G401 (cell line): Measurements from ENCODE around the gene CAPZA1. TPM values are rescaled to one million over a fixed set of nuclear protein-coding genes. Genes with fewer than 3 reads are reported as not detected.

ENCODE experiments used
- DNase-seq: peaks from one replicate; pipeline ENCODE4 v3.0.0-alpha.2; 2015; ENCODE audit warnings: low spot score
- in situ Hi-C: cut with HindIII; loops from 2 replicates; pipeline ENCODE4 v1.10.0; 2016; ENCODE audit warnings: low sequenced_read_pairs, mixed read lengths
- total RNA-seq: library from RNA; depleted of rRNA; stranded (reverse); fragments of >200 nt; shearing (Covaris generic); gene quantifications from 2 replicates; pipeline ENCODE4 v1.2.3, GENCODE V29; 2014

Gene CAPZA1
- total RNA-seq, 1 experiment from 2014 or later: 371 TPM

DNA sequence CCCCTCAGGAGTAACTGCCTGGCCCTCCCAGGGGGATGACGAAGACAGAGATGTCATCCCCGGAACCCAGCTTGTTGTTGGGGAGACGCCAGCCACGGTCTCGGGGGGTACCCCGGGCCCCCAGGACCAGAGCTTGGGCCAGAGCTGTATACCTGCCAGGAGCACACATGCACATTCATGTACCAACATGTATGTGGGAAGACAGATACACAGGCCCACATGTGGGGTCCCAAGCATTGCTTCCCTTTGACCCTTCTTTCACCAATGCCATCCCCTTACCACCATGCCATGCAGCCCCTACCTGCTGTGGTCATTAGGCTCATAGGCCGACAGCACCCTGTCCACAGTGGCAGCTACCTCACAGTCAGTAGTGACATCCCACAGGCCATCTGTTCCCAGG, 90.5 kb downstream of the CAPZA1 start:
- no peak for DNase-seq
- in situ Hi-C loops: no loop called here

DNA sequence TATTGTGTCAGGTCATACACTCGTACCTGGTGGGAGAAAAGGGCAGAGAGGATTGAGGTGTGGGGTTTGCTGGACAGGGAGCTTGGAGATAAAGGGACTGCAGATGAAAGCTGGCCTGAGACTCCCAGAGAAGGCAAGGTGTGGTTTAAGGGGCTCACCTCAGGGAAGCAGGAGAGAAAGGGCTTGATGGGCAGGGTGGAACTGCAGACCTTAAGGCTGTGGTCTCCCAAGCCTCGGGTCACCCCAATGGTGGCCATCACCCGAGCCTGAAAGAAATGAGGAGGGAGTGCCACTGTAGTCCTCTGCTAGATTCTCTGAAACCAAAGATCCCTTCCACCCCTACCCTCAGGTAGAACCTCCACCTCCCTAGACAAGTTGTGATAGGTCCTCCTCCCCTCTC, 91.0 kb downstream of the CAPZA1 start:
- DNase-seq: no peak
- in situ Hi-C loops: no loop called here

DNA sequence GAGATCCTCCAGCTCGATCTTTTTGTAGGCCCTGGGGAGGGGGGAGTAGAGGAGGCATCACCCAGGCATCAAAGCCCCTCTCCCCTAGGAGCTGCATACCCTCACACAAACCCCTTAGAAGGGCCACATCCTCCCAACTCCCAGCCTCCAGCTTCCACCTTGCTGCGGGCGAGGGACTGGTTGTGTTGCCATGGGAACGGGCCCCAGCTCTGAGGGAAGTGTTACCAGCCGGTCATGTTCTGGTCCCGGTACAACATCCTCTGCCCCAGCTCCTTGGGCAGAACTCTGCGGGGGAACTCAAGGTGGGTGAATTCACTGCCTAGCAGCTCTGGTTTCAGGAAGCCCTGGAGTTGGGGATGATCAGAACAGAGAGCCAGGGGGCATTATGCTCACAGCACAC, 91.4 kb downstream of the CAPZA1 start:
- in situ Hi-C loops: no loop called here
- DNase-seq: no peak

DNA sequence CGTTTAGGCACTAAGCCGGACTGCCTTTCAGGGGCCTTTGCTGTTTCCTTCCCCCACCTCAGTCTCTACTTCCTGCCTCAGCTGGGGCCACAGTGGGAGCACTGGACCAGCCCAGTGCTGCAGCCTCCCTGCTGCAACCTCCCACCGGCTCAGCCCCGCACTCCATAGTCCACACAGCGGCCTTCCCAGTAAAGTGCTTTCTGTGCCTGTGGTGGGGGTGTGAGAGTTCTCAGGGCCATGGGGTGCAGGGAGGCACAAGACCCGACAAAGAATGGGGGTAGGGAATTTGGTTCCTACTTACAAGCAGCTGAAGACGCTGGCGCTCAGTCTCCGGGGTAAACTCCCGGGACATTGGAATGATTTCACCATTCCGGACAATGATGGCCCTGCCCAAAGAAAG, 92.0 kb downstream of the CAPZA1 start:
- DNase-seq: no peak
- in situ Hi-C loops: no loop called here

DNA sequence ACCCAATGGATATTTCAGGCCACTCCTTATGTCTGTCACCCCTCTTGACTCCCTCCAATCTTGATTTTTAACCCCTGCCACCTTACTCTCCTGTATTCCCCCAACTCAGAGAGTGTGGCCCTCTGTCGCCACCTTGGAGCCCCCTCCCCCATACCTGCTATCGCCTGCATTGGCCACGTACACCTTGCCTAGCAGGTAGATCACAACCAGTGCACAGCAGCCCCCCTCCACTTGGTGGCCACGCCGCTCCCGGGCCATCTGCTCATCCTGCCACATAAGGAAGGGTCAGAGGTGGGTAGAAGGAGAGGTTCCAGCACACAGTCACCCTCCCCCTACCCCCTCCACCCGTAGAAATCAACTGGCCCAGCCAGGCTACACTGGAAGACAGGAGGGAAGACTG, 92.6 kb downstream of the CAPZA1 start:
- DNase-seq: no peak
- in situ Hi-C loops: no loop called here

DNA sequence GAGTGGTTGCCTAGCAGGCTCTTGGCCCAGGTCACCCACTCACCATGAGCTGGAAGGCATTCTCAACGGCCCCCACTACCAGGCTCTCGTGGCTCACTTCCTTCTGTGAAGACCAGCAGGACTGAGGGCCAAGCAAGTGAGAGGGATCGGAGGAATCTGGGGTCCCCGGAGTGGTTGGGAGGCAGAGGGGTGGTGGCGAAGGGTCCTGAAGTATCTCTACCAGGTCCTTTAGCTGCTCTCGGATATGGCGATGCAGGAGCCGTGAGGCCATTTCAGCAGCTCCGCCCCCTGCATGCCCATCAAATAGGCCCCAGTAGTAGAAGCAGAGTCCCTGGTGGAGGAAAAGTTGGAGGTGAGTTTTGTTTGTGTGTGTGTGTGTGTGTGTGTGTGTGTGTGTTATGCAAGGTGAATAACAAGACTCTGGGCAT, 93.1 kb downstream of the CAPZA1 start:
- DNase-seq: no peak
- in situ Hi-C loops: no loop called here

DNA sequence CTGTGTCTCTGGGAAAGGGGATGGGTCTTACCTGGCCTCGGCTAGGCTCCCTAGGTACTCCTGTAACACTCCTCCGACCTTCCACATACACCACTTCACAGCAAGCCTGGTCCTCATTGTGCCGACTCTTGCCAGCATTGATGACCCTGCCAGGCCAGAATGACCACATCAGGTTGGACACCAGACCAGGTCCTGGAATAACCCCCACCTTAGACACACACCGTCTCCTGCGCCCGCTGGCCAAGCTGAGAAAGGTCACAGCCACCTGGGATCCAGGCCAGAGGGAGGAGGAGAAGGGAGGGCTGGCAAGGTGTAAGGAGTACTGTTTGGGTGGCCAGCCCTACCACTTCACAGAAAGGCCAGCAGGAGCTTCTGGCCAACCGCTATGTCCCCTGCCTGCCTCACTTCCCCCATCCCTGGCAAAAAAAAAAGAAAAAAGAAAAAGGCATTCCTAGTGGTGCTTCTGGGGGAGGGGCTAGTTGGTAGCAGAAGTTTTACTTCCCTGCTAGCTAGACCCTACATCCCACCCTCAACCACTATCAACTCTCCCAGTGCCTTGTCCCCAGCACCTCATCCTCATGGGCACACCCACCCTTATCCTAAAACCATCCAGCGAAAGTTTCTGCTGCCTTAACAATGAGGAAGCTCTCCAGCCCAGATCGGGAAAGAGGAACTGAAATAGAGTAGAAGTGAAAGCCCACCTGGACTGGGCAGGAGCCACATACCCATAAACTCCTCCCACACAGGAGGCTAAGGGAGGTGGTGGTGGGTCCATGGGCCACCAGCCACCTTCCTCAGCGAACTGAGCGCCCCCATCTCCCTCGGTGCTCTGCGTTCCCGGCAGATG, 94.1 kb downstream of the CAPZA1 start:
- DNase-seq: no peak
- in situ Hi-C loops: no loop called here

DNA sequence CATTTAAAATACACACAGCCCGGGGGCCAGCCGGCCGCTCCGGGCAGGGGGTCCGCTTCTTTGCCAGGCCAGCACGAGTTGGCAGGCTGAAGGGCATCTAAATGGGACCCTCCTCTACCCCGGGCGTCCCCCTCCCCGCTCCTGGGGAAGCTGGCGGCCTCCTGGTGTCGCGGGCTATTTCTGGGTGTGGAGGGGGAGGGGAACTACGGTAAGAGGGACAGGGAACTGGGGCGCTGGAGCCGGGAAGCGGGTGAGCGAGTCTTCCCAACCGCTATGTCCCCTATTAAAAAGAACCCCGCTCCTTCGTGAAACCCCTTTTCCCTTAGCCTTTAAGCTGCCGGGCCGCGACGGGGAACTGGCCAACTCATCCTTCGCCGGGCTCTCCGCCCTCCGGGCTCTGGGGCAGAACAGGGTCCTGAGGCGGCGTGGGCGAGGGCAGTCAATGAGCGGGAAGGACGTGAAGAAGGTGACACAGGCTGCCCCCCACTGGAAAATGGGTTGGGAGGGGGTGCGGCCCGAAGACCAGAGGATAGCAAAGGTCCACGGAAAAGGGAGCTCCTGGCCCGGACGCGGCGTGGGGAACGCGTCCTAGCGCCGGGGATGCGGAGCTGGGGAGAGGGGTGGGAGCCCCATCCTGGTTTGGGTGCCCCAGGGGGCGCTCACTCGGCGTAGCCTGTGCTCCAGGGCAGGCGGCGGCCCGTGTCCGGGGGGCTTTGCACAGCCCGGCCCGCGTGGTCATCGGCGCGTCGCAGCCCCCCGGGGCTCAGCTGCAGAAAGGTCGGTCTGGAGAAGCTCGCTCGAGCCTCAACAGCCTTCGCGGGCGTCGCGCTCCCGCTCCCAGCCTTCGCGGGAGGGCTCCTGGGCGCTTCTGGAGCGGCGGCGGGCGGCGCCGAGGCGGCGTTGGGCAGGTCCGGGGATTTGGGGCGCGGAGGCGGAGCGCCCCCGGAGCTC, 95.0 kb downstream of the CAPZA1 start:
- peak; percentile 35 for DNase-seq
- in situ Hi-C loops: loop anchor here (5.0 kb wide), 1 partner anchor 83 kb away; no protein-coding TSS in a partner anchor

DNA sequence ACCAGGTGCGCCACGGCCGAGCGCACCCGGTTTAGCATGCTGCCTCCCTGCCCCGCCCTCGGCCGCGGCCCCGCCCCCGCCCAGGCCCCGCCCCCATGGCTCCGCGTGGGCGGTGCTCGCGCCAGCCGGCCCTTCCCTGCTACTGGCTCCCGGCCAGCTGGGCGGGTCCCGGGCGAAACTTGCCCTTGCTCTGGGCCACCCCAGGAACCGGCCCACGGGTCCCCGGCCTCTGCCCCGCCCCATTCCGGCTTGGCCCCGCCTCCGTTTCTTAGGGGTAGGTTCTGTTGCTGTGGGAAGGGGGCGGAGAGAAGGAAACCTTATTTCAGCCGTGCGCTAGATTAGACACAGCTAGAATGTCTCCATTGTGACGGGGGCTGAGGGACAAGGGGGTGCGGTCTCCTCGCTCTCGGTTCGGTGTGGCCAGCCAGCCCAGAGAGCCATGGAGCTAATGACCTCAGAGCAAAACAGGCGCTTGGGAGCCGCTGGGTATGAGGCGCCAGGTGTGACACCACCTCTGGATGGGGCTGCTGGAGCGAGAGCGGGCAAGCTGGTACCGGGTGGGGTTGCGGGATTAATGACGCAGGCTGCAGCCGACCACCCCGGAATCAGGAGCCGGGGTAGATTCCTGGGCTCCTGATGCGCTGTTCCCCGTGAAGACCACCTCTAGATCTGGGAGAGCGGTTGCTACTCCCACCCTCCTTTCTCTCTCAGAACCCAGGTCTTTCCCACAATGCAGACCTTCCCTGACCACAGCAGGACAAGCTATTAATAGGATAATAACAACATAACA, 95.8 kb downstream of the CAPZA1 start, which contains the start of gene PPM1J:
Gene PPM1J (minus strand): TSS at position 69 of the 790 bp plus-strand sequence. CDS start 31 bp downstream, at position 38.
- in situ Hi-C loops: loop anchor here (5.0 kb wide), 1 partner anchor 82 kb away; no protein-coding TSS in a partner anchor
- DNase-seq: peak; percentile 79

DNA sequence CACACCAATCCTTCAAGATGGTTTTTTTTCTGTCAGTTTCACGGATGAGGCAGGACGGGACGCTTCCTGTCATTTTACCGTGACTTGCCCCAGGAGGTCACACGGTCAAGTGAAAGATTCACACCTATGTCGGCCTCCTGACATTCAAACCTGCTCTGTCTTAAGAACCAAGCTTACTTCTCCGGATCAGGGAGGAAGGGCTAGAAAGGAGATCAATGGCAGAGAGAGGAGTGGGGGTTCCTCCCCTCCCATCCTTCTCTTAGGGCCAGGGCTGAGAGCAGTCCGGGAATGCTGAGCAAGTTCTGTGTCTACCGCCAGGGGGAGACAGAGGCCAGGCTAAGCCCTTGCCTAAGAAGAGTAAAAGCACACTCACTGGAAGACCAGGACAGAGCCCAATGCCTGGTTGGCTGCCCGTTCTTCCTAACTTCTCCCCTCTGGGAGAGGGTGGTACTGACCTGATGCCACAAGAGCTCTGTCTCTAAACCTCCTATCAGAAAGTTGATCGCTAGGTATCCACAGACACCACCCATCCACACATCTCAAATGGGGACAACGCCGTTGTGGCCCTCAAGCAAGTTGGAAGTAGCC, 96.6 kb downstream of the CAPZA1 start:
- in situ Hi-C loops: loop anchor here (5.0 kb wide), 1 partner anchor 81 kb away; no protein-coding TSS in a partner anchor
- peak; percentile 96 for DNase-seq

DNA sequence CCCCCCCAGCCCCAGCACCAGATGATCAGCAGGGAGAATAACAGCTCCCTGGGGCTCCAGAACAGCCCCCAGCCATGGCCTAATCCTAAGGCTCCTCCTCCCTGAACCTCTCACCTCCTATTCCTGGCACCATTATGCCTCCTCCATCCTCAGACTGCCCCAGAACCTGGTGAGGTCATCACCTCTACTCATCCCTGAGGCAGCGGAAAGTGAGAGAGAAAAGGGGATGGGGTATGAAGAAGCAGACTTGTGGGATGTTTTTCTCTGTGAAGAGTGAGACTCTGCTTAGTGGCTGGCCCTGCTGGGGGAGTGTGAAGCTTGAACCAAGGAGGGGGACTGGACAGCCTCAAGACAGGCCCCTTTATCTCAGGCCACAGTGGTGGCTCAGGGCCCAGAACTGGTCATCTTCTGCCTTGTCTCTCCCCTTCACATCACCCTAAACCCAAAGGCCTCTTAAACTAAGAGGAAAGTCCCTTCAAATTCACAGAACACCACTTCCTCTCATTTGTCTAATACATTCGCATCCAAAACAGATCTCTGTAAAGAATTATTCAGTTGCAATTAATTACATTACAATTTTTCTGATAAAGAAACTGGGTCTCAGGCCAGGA, 97.7 kb downstream of the CAPZA1 start:
- in situ Hi-C loops: loop anchor here (5.0 kb wide), 1 partner anchor 80 kb away; no protein-coding TSS in a partner anchor
- DNase-seq: no peak

DNA sequence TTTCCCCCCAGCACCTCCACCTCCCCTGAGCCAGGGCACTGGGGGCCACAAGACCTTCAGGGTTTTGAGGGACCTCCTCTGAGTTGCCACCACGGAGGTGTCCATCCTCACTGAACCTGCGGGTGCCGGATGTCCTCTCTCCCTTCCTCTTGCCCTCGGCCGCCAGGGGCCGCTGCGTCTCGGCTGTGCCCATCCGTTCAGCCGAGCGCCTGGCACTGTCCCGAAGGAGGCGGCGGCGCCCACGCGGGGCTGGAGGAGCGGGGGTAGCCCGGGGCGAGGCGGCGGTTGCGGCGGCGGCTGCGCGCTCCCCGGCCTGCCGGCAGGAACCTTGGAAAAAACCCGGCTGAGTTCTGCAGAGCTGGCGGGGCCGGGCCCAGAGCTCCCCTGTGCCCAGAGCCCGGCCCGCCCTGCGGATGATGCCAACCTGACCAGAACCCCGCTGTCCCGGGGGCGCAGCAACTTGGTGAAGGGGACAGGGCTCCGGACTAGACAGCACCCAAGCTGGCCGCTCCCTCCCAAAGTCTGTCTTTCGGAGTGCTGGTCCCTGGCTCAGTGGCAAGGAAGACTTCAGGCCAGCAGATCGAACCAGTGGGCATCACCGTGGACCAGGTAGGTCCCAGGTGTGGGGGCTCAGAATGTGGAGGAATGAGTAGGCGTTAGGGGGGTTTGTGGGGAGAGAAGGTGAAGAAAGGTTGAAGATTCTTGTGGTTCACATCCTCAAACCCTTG, 99.2 kb downstream of the CAPZA1 start:
- peak; percentile 74 for DNase-seq
- in situ Hi-C loops: loop anchor here (5.0 kb wide), 1 partner anchor 78 kb away; no protein-coding TSS in a partner anchor

DNA sequence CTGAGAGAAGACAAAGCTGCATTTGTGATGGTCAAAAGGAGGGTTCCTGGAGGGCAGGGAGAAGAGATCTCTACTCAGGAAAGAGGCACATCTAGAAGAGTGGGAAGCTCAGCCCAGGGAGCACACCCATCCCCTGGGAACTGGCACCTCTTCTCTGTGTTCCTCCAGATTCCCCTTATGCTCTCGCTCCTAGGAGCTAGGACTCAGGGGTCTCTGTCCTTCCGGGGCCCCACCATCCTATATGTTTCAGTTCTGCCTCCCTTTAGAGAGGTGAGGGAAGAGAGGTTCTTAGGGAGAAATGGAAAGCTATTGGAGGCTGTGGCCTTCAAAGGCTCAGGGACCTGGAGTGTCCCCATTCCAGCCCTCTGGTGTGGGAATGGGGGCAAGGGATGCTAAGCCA, 100.1 kb downstream of the CAPZA1 start:
- no peak for DNase-seq
- in situ Hi-C loops: loop anchor here (5.0 kb wide), 1 partner anchor 78 kb away; no protein-coding TSS in a partner anchor

DNA sequence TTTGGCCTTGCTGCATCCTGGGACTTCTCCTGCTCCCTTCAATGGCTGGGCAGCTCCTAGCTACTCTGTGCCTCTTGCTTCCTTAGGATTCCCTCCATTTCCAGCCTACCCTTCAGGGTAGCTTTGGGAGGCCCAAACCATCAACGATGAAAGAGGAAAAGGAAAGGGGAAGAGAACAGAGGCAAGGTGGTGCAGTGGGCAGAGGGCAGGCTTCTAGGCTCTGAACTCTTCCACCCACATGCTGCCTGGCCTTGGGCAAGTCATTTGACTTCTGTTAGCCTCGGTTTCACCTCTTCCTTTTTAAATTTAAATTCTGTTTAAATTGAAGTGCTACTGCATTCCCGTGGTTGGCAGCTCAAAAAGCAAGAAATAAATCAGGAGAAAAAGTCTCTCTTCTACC, 101.2 kb downstream of the CAPZA1 start:
- in situ Hi-C loops: no loop called here

More for the DNA sequence above, 101.2 kb downstream of the CAPZA1 start:
- DNase-seq: no peak
